Vagina (tissue), 2 donors: ENCODE data around the gene FAF1. TPM values are rescaled to one million over a fixed set of nuclear protein-coding genes. Genes with fewer than 3 reads are reported as not detected.
"Not testable (repeated sequence)": the region's sequence is repeated elsewhere in the genome, so short reads cannot be mapped to it uniquely, and the experiment has no call there.

Experiments
- DNase-seq, 2 donors: peaks; one replicate each; pipeline ENCODE4 v3.0.0-alpha.2; 2017; ENCODE audit errors: extremely low spot score in 2 of 2
- H3K27ac ChIP-seq: fragments of 200-600 bp; sonication (generic); one replicate; pipeline ENCODE4 v1.5.1; 2019
- H3K27me3 ChIP-seq: fragments of 200-600 bp; sonication (generic); one replicate; pipeline ENCODE4 v1.5.1; 2019
- H3K36me3 ChIP-seq, 2 donors: fragments of 200-600 bp; sonication (generic); one replicate each; pipeline ENCODE4 v1.5.1; 2017 to 2019
- H3K4me1 ChIP-seq: fragments of 200-600 bp; sonication (generic); one replicate; pipeline ENCODE4 v1.5.1; 2019
- H3K4me3 ChIP-seq, 2 donors: fragments of 200-600 bp; sonication (generic); 1 replicate in 1 of 2; 2 replicates in 1 of 2; pipeline ENCODE4 v1.5.1; 2016 to 2019
- H3K9me3 ChIP-seq: fragments of 200-600 bp; sonication (generic); one replicate; pipeline ENCODE4 v1.5.1; 2019
- POLR2A ChIP-seq, 2 donors: fragments of 450-650 bp; IDR thresholded peaks; one replicate each; pipeline ENCODE4 v1.6.1; 2017; ENCODE audit warnings: antibody characterized with exemption in 2 of 2, mild to moderate bottlenecking in 2 of 2, moderate library complexity in 2 of 2
- POLR2AphosphoS5 ChIP-seq, 2 donors: sonication (generic); formaldehyde crosslinking; IDR thresholded peaks; one replicate each; pipeline ENCODE4 v1.9.0; 2017; ENCODE audit warnings: antibody characterized with exemption in 2 of 2, mild to moderate bottlenecking in 2 of 2, low read depth in 1 of 2; ENCODE audit not compliant: insufficient read depth in 1 of 2
- intact Hi-C: fragments of 100-400 bp; cut with DNase I; formaldehyde crosslinking; loops from one replicate; pipeline ENCODE4 v1.15.1; 2023
- total RNA-seq: library from RNA; depleted of rRNA; stranded (reverse); fragments of >200 nt; gene quantifications from one replicate; pipeline ENCODE4 v1.2.3, GENCODE V29; 2016
- TF ChIP-seq, protein P1 (sequence below), 3 experiments: fragments of 450-650 bp in 2 of 3; fragments of 200-600 bp in 1 of 3; sonication (generic) in 1 of 3; IDR thresholded peaks; one replicate each; pipeline ENCODE4 v1.5.1; 2017 to 2019; ENCODE audit warnings: antibody characterized with exemption in 3 of 3, mild to moderate bottlenecking in 2 of 3, moderate library complexity in 2 of 3

The FAF1 gene
- total RNA-seq, 1 donor from 2014 or later, result 40.0 TPM

- Histone ChIP-seq H3K36me3 (peaks cover 0 to 5% of the 10 kb centered on the region in 2 donors), H3K4me3 (no peak overlapping the region), H3K27me3 (no peaks in the 10 kb centered on the region), H3K27ac (no peak overlapping the region), H3K4me1 (no peaks in the 10 kb centered on the region), H3K9me3 (no peaks in the 10 kb centered on the region)
- no peak for DNase-seq
- TF ChIP-seq, protein P1, sequence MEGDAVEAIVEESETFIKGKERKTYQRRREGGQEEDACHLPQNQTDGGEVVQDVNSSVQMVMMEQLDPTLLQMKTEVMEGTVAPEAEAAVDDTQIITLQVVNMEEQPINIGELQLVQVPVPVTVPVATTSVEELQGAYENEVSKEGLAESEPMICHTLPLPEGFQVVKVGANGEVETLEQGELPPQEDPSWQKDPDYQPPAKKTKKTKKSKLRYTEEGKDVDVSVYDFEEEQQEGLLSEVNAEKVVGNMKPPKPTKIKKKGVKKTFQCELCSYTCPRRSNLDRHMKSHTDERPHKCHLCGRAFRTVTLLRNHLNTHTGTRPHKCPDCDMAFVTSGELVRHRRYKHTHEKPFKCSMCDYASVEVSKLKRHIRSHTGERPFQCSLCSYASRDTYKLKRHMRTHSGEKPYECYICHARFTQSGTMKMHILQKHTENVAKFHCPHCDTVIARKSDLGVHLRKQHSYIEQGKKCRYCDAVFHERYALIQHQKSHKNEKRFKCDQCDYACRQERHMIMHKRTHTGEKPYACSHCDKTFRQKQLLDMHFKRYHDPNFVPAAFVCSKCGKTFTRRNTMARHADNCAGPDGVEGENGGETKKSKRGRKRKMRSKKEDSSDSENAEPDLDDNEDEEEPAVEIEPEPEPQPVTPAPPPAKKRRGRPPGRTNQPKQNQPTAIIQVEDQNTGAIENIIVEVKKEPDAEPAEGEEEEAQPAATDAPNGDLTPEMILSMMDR (IDR thresholded peaks at IDR 0.05), result no peak
- TF ChIP-seq POLR2A (IDR thresholded peaks at IDR 0.05) (no peak), POLR2AphosphoS5 (IDR thresholded peaks at IDR 0.05; ENCODE audit: insufficient read depth in 1 of 2, low read depth in 1 of 2) (no peak)
- intact Hi-C loops, result no loop called here
Measured at GRCh38 chr1:50538476-50538875, 421.6 kb downstream of the FAF1 start.

- DNase-seq, result no peak
Measured at GRCh38 chr1:50531601-50532000, 428.5 kb downstream of the FAF1 start.

GRCh38 chr1:50531027-50531426 is 429.0 kb downstream of the FAF1 start:
- Histone ChIP-seq H3K27ac (no peak overlapping the region), H3K4me1 (no peaks in the 10 kb centered on the region), H3K27me3 (no peaks in the 10 kb centered on the region), H3K4me3 (no peak overlapping the region), H3K36me3 (peaks cover 0 to 17% of the 10 kb centered on the region in 2 donors), H3K9me3 (no peaks in the 10 kb centered on the region)
- intact Hi-C loops, result no loop called here
- TF ChIP-seq POLR2AphosphoS5 (IDR thresholded peaks at IDR 0.05; ENCODE audit: insufficient read depth in 1 of 2, low read depth in 1 of 2) (no peak), POLR2A (IDR thresholded peaks at IDR 0.05) (no peak)
- TF ChIP-seq, protein P1 (IDR thresholded peaks at IDR 0.05), result no peak
- DNase-seq, result no peak

More at GRCh38 chr1:50531601-50532000, 428.5 kb downstream of the FAF1 start:
- Histone ChIP-seq H3K27me3 (no peaks in the 10 kb centered on the region), H3K4me3 (no peak overlapping the region), H3K27ac (no peak overlapping the region), H3K36me3 (peaks cover 0 to 17% of the 10 kb centered on the region in 2 donors), H3K9me3 (no peaks in the 10 kb centered on the region), H3K4me1 (no peaks in the 10 kb centered on the region)
- intact Hi-C loops, result no loop called here
- TF ChIP-seq, protein P1 (IDR thresholded peaks at IDR 0.05), result no peak
- TF ChIP-seq POLR2AphosphoS5 (IDR thresholded peaks at IDR 0.05; ENCODE audit: insufficient read depth in 1 of 2, low read depth in 1 of 2) (no peak), POLR2A (IDR thresholded peaks at IDR 0.05) (no peak)

GRCh38 chr1:50529510-50529909 is 430.6 kb downstream of the FAF1 start:
- TF ChIP-seq, protein P1 (IDR thresholded peaks at IDR 0.05), result no peak
- TF ChIP-seq POLR2AphosphoS5 (IDR thresholded peaks at IDR 0.05; ENCODE audit: insufficient read depth in 1 of 2, low read depth in 1 of 2) (no peak), POLR2A (IDR thresholded peaks at IDR 0.05) (no peak)
- peaks cover 0 to 13% of the 10 kb centered on the region in 2 donors for H3K36me3 ChIP-seq
- H3K4me1 ChIP-seq, result no peaks in the 10 kb centered on the region

DNA sequence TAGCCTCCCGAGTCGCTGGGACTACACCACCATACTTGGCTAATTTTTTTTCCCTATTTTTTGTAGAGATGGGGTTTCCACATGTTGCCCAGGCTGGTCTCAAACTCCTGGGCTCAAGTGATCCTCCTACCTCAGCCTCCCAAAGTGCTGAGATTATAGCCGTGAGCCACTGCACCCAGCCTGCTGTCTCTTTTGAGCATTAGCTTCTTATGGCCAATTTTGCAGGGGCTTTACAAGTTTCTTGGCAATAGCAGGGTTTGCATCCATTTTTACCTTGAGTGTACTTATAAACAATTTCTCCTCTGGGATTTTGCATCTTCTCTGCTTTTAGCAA is 432.1 kb downstream of the FAF1 start:
- H3K9me3 ChIP-seq, H3K4me3 ChIP-seq, DNase-seq, H3K27ac ChIP-seq, H3K27me3 ChIP-seq, intact Hi-C loops, H3K4me1 ChIP-seq, H3K36me3 ChIP-seq: not testable (repeated sequence)

More at GRCh38 chr1:50529510-50529909, 430.6 kb downstream of the FAF1 start:
- no peak overlapping the region for H3K27ac ChIP-seq
- intact Hi-C loops, result no loop called here
- H3K4me3 ChIP-seq, result no peak overlapping the region
- DNase-seq, result no peak
- H3K27me3 ChIP-seq, result no peaks in the 10 kb centered on the region
- no peaks in the 10 kb centered on the region for H3K9me3 ChIP-seq
